KMS-11 (cell line): ENCODE data around the gene BLOC1S4.
"Not testable (repeated sequence)": the region's sequence is repeated elsewhere in the genome, so short reads cannot be mapped to it uniquely, and the experiment has no call there.

Experiments
- H2AFZ ChIP-seq: fragments of 200-600 bp; sonication (generic); 2 replicates; pipeline ENCODE4 v1.6.1; 2016; ENCODE audit warnings: antibody characterized with exemption, mixed run types, low read depth
- H3K27ac ChIP-seq: fragments of 200-600 bp; sonication (generic); 2 replicates; pipeline ENCODE4 v1.6.1; 2016; ENCODE audit warnings: mild to moderate bottlenecking, mixed run types
- H3K27me3 ChIP-seq: fragments of 200-600 bp; sonication (generic); 2 replicates; pipeline ENCODE4 v1.6.1; 2017; ENCODE audit warnings: mild to moderate bottlenecking, low read depth, mixed run types, moderate library complexity; ENCODE audit not compliant: insufficient read depth
- H3K36me3 ChIP-seq: fragments of 200-600 bp; sonication (generic); 2 replicates; pipeline ENCODE4 v1.6.1; 2017; ENCODE audit warnings: mild to moderate bottlenecking, mixed run types; ENCODE audit not compliant: insufficient read depth
- H3K4me1 ChIP-seq: fragments of 200-600 bp; sonication (generic); 2 replicates; pipeline ENCODE4 v1.6.1; 2016; ENCODE audit warnings: mild to moderate bottlenecking, low read depth, mixed run types; ENCODE audit not compliant: poor library complexity, severe bottlenecking
- H3K4me2 ChIP-seq: fragments of 200-600 bp; sonication (generic); 2 replicates; pipeline ENCODE4 v1.7.0; 2016; ENCODE audit warnings: mild to moderate bottlenecking, mixed run types
- H3K4me3 ChIP-seq: fragments of 200-600 bp; sonication (generic); IDR thresholded peaks from 2 replicates; pipeline ENCODE4 v1.6.1; 2017; ENCODE audit warnings: low read depth, low read length, mixed read lengths; ENCODE audit not compliant: insufficient read depth
- H3K79me2 ChIP-seq: fragments of 200-600 bp; sonication (generic); 2 replicates; pipeline ENCODE4 v1.6.1; 2016; ENCODE audit warnings: low read depth, mixed run types; ENCODE audit not compliant: insufficient read depth
- H3K9ac ChIP-seq: fragments of 200-600 bp; sonication (generic); 2 replicates; pipeline ENCODE4 v1.6.1; 2016; ENCODE audit warnings: mild to moderate bottlenecking, mixed run types
- H4K20me1 ChIP-seq: fragments of 200-600 bp; sonication (generic); 2 replicates; pipeline ENCODE4 v1.6.1; 2016; ENCODE audit warnings: mild to moderate bottlenecking, mixed run types; ENCODE audit not compliant: insufficient read depth
- TF ChIP-seq, protein P1 (sequence below): fragments of 200-600 bp; sonication (generic); conservative IDR thresholded peaks from 2 replicates; pipeline ENCODE4 v1.6.1; 2017; ENCODE audit warnings: low read depth, mild to moderate bottlenecking, antibody characterized with exemption, low read length, moderate library complexity, mixed read lengths

Gene BLOC1S4, protein sequence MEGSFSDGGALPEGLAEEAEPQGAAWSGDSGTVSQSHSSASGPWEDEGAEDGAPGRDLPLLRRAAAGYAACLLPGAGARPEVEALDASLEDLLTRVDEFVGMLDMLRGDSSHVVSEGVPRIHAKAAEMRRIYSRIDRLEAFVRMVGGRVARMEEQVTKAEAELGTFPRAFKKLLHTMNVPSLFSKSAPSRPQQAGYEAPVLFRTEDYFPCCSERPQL

DNA sequence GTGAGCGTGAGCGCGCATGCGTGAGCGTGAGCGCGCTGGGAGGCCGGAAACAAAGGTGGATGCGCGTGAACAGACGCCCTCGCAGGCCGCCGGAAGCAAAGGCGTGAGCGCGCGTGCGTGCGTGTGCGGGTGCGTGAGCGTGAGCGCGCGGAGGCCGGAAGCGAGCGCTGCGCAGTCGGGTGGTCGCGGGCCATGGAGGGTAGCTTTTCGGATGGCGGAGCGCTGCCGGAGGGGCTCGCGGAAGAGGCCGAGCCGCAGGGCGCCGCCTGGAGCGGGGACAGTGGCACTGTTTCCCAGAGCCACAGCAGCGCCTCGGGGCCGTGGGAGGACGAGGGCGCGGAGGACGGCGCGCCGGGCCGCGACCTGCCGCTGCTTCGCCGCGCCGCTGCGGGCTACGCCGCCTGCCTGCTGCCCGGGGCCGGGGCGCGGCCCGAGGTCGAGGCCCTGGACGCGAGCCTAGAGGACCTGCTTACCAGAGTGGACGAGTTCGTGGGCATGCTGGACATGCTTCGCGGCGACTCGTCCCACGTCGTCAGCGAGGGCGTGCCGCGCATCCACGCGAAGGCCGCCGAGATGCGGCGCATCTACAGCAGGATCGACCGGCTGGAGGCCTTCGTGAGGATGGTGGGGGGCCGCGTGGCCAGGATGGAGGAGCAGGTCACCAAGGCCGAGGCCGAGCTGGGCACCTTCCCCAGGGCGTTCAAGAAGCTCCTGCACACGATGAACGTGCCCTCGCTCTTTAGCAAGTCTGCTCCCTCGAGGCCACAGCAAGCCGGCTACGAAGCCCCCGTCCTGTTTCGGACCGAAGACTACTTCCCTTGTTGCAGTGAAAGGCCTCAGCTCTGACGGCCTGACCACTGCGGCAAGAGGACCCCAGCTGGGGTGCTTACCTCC is at the start of gene BLOC1S4:
Gene BLOC1S4, plus strand, starts transcription at position 157 of the 894 bp plus-strand sequence. Its CDS starts 36 bp downstream, at position 193.
- H3K27ac ChIP-seq: no peak within 1 kb of the TSS; the same call in 1 of the 2 replicates
- peak within 1 kb of the TSS; percentile 51; the same call in 1 of the 2 replicates for H3K9ac ChIP-seq
- H2AFZ ChIP-seq: peak within 1 kb of the TSS; percentile 90
- H3K79me2 ChIP-seq: peaks cover 14% of the 10 kb centered on the region; the same call in 1 of the 2 replicates
- no peaks in the 10 kb centered on the region for H3K27me3 ChIP-seq
- H3K36me3 ChIP-seq: no peaks in the 10 kb centered on the region
- H3K4me1 ChIP-seq: peaks cover 23% of the 10 kb centered on the region
- H3K4me3 ChIP-seq: peak within 1 kb of the TSS; percentile 87
- H4K20me1 ChIP-seq: no peaks in the 10 kb centered on the region
- peak within 1 kb of the TSS; percentile 82 for H3K4me2 ChIP-seq
- TF ChIP-seq, protein P1, sequence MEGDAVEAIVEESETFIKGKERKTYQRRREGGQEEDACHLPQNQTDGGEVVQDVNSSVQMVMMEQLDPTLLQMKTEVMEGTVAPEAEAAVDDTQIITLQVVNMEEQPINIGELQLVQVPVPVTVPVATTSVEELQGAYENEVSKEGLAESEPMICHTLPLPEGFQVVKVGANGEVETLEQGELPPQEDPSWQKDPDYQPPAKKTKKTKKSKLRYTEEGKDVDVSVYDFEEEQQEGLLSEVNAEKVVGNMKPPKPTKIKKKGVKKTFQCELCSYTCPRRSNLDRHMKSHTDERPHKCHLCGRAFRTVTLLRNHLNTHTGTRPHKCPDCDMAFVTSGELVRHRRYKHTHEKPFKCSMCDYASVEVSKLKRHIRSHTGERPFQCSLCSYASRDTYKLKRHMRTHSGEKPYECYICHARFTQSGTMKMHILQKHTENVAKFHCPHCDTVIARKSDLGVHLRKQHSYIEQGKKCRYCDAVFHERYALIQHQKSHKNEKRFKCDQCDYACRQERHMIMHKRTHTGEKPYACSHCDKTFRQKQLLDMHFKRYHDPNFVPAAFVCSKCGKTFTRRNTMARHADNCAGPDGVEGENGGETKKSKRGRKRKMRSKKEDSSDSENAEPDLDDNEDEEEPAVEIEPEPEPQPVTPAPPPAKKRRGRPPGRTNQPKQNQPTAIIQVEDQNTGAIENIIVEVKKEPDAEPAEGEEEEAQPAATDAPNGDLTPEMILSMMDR: no peak

DNA sequence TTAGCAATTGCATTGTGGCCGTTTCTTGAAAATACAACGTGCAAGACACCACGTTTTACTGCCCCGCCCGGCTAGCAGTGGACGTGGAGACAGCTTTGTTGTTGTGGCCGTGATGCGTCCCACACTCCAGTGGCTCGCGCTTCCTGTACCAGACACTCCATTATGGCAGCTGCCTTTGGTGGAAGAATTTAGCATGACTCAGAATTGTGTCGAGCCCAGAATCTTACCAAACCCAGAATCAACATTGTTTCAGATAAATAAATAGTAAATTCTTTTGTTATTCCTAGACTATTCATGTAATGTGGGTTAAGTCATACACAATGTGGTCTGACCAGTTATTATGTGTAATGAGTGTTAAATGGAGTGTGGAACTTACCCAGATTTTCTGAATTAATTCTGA is 47.6 kb upstream of the BLOC1S4 start:
- no peak overlapping the region for H3K4me3 ChIP-seq
- H3K4me2 ChIP-seq: no peak overlapping the region
- no peak overlapping the region for H3K27ac ChIP-seq
- no peaks in the 10 kb centered on the region for H4K20me1 ChIP-seq
- no peaks in the 10 kb centered on the region for H3K4me1 ChIP-seq
- no peaks in the 10 kb centered on the region for H3K27me3 ChIP-seq
- no peak overlapping the region for H3K9ac ChIP-seq
- no peaks in the 10 kb centered on the region for H3K36me3 ChIP-seq
- no peaks in the 10 kb centered on the region for H3K79me2 ChIP-seq
- no peak overlapping the region for H2AFZ ChIP-seq
- TF ChIP-seq, protein P1: no peak

- Histone ChIP-seq H2AFZ (no peak overlapping the region), H3K27ac (no peak overlapping the region), H3K27me3 (no peaks in the 10 kb centered on the region), H3K4me1 (peaks cover 17% of the 10 kb centered on the region), H3K4me2 (no peak overlapping the region), H4K20me1 (no peaks in the 10 kb centered on the region; the same call in 1 of the 2 replicates), H3K9ac (no peak overlapping the region), H3K36me3 (no peaks in the 10 kb centered on the region), H3K79me2 (peaks cover 18% of the 10 kb centered on the region), H3K4me3 (no peak overlapping the region)
- TF ChIP-seq, protein P1: no peak
Observed at GRCh38 chr4:6671648-6672047, 44.3 kb upstream of the BLOC1S4 start.

GRCh38 chr4:6672131-6672530 is 43.8 kb upstream of the BLOC1S4 start:
- TF ChIP-seq, protein P1: no peak
- Histone ChIP-seq H4K20me1 (no peaks in the 10 kb centered on the region; the same call in 1 of the 2 replicates), H3K36me3 (no peaks in the 10 kb centered on the region)

GRCh38 chr4:6672541-6673190 is 43.3 kb upstream of the BLOC1S4 start:
- not testable (repeated sequence) for H3K27ac ChIP-seq

More at GRCh38 chr4:6672131-6672530, 43.8 kb upstream of the BLOC1S4 start:
- Histone ChIP-seq H3K4me2 (no peak overlapping the region), H3K79me2 (peaks cover 19% of the 10 kb centered on the region), H2AFZ (no peak overlapping the region), H3K9ac (no peak overlapping the region), H3K4me1 (peaks cover 17% of the 10 kb centered on the region), H3K27me3 (no peaks in the 10 kb centered on the region), H3K4me3 (no peak overlapping the region), H3K27ac (no peak overlapping the region)

DNA sequence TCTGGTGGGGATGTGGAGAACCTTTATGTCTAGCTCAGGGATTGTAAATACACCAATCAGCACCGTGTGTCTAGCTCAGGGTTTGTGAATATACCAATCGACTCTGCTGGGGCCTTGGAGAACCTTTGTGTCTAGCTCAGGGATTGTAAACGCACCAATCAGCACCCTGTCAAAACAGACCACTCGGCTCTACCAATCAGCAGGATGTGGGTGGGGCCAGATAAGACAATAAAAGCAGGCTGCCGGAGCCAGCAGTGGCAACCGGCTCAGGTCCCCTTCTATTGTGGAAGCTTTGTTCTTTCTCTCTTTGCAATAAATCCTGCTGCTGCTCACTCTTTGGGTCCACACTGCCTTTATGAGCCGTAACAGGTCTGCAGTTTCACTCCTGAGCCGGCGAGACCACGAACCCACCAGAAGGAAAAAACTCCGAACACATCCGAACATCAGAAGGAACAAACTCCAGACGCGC is 42.7 kb upstream of the BLOC1S4 start:
- H4K20me1 ChIP-seq, H3K36me3 ChIP-seq, H3K4me3 ChIP-seq, H3K27me3 ChIP-seq: not testable (repeated sequence)
- Histone ChIP-seq H2AFZ (peak overlapping the region; percentile 81), H3K4me2 (peak overlapping the region; percentile 45; the same call in 1 of the 2 replicates), H3K79me2 (peaks cover 19% of the 10 kb centered on the region), H3K4me1 (peaks cover 17% of the 10 kb centered on the region), H3K9ac (peak overlapping the region; percentile 58; the same call in 1 of the 2 replicates), H3K27ac (peak overlapping the region; percentile 62; the same call in 1 of the 2 replicates)

More at GRCh38 chr4:6672541-6673190, 43.3 kb upstream of the BLOC1S4 start:
- Histone ChIP-seq H2AFZ (peak overlapping the region; percentile 81; the same call in 1 of the 2 replicates), H3K4me1 (peaks cover 17% of the 10 kb centered on the region), H3K79me2 (peaks cover 19% of the 10 kb centered on the region)
- not testable (repeated sequence) for H3K36me3 ChIP-seq, H3K27me3 ChIP-seq, H3K4me2 ChIP-seq, H4K20me1 ChIP-seq, H3K4me3 ChIP-seq, H3K9ac ChIP-seq
